ENCODE measurements around the gene CFAP77. TPM values are rescaled to one million over a fixed set of nuclear protein-coding genes. Genes with fewer than 3 reads are reported as not detected.

Gene CFAP77
- total and polyA plus RNA-seq, 4 donors = 4.9 to 12.8 (median 6.2) TPM

GRCh38 chr9:132610661-132611060 lies 200.7 kb downstream of the CFAP77 start:
- Histone ChIP-seq H3K9ac (ENCODE audit: insufficient read depth in 1 of 2, low read length in 2 of 2) (no peak overlapping the region), H3K27me3 (ENCODE audit: control insufficient read depth in 3 of 3, insufficient read depth in 3 of 3, low read length in 2 of 3) (no peaks in the 10 kb centered on the region), H3K4me1 (ENCODE audit: control insufficient read depth in 5 of 5, insufficient read depth in 5 of 5, low read length in 5 of 5) (peaks cover 0 to 21% (median 0%) of the 10 kb centered on the region in 5 donors), H3K9me3 (ENCODE audit: control insufficient read depth in 4 of 4, insufficient read depth in 3 of 4, low read length in 3 of 4) (no peaks in the 10 kb centered on the region), H3K27ac (ENCODE audit: low read depth in 1 of 2, low read length in 1 of 2) (no peak overlapping the region), H3K36me3 (ENCODE audit: control insufficient read depth in 4 of 4, insufficient read depth in 4 of 4, low read length in 4 of 4) (peaks cover 19 to 47% (median 30%) of the 10 kb centered on the region in 4 donors), H3K4me3 (no peak overlapping the region)
- ATAC-seq (ENCODE audit: insufficient read depth, low FRiP score) (no peak), DNase-seq (no peak)
- WGBS, 2 donors = 88 to 93% methylated on average over 12 of the region's 12 CpGs
- TF ChIP-seq, protein P1, sequence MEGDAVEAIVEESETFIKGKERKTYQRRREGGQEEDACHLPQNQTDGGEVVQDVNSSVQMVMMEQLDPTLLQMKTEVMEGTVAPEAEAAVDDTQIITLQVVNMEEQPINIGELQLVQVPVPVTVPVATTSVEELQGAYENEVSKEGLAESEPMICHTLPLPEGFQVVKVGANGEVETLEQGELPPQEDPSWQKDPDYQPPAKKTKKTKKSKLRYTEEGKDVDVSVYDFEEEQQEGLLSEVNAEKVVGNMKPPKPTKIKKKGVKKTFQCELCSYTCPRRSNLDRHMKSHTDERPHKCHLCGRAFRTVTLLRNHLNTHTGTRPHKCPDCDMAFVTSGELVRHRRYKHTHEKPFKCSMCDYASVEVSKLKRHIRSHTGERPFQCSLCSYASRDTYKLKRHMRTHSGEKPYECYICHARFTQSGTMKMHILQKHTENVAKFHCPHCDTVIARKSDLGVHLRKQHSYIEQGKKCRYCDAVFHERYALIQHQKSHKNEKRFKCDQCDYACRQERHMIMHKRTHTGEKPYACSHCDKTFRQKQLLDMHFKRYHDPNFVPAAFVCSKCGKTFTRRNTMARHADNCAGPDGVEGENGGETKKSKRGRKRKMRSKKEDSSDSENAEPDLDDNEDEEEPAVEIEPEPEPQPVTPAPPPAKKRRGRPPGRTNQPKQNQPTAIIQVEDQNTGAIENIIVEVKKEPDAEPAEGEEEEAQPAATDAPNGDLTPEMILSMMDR (IDR thresholded peaks at IDR 0.05; ENCODE audit: control extremely low read depth, extremely low read depth) = no peak

DNA sequence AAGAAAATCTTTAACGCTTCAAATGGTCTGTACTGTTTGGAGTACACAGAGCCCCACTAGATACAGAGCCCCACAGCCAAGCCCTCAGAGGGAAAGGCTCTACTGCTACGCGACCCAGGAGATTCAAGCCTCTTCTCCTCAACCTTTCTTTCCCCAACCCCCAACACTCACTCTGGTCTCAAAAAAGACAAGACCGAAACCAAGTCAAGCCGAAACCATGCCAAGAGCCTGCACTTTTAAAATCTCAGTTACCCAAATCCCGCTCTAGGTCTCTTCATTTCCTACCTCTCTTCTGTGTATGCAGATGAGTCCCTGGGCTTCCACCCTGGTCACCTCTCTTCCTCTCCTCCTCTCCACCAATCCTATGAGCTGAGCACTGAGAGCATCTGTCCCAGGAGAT lies 204.3 kb downstream of the CFAP77 start:
- H3K36me3 ChIP-seq (ENCODE audit: control insufficient read depth in 4 of 4, insufficient read depth in 4 of 4, low read length in 4 of 4) = peaks cover 19 to 47% (median 35%) of the 10 kb centered on the region in 4 donors
- H3K4me1 ChIP-seq (ENCODE audit: control insufficient read depth in 5 of 5, insufficient read depth in 5 of 5, low read length in 5 of 5) = peaks cover 0 to 11% (median 0%) of the 10 kb centered on the region in 5 donors
- H3K9me3 ChIP-seq (ENCODE audit: control insufficient read depth in 4 of 4, insufficient read depth in 3 of 4, low read length in 3 of 4) = peaks cover 0 to 1% (median 0%) of the 10 kb centered on the region in 4 donors
- ATAC-seq (ENCODE audit: insufficient read depth, low FRiP score) = no peak
- no peak overlapping the region for H3K9ac ChIP-seq (ENCODE audit: insufficient read depth in 1 of 2, low read length in 2 of 2)
- H3K27ac ChIP-seq (ENCODE audit: low read depth in 1 of 2, low read length in 1 of 2) = no peak overlapping the region
- no peak for DNase-seq
- WGBS, 2 donors = 82 to 88% methylated on average over 6 of the region's 6 CpGs
- no peaks in the 10 kb centered on the region for H3K27me3 ChIP-seq (ENCODE audit: control insufficient read depth in 3 of 3, insufficient read depth in 3 of 3, low read length in 2 of 3)
- TF ChIP-seq, protein P1 (IDR thresholded peaks at IDR 0.05; ENCODE audit: control extremely low read depth, extremely low read depth) = no peak
- no peak overlapping the region for H3K4me3 ChIP-seq

DNA sequence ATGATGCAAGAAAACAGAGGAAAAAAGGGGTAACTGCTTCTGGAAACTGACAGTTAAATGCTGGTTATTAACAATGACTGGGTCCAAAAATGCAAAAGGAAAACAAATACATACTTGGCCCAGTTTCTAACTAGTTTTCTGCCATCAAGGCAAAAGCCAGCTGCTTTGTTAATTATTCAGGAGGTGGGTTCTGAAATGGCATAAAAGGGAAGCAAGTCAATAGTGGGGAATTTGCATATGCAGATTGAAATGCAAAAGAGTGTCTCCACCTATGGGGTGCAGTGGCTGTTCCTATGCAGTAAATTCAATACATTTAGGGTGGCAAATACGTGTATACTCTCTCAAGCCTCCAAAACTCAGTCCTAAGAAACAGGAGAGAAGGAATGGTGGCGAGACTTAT lies 205.8 kb downstream of the CFAP77 start:
- 90 to 94% methylated on average over 2 of the region's 2 CpGs for WGBS, 2 donors
- H3K36me3 ChIP-seq (ENCODE audit: control insufficient read depth in 4 of 4, insufficient read depth in 4 of 4, low read length in 4 of 4) = peaks cover 13 to 41% (median 30%) of the 10 kb centered on the region in 4 donors

More for the DNA sequence above, 205.8 kb downstream of the CFAP77 start:
- Histone ChIP-seq H3K9ac (ENCODE audit: insufficient read depth in 1 of 2, low read length in 2 of 2) (no peak overlapping the region), H3K4me3 (no peak overlapping the region), H3K27ac (ENCODE audit: low read depth in 1 of 2, low read length in 1 of 2) (no peak overlapping the region), H3K27me3 (ENCODE audit: control insufficient read depth in 3 of 3, insufficient read depth in 3 of 3, low read length in 2 of 3) (no peaks in the 10 kb centered on the region), H3K4me1 (ENCODE audit: control insufficient read depth in 5 of 5, insufficient read depth in 5 of 5, low read length in 5 of 5) (peaks cover 0 to 11% (median 0%) of the 10 kb centered on the region in 5 donors), H3K9me3 (ENCODE audit: control insufficient read depth in 4 of 4, insufficient read depth in 3 of 4, low read length in 3 of 4) (peaks cover 0 to 1% (median 0%) of the 10 kb centered on the region in 4 donors)
- peak in 2 of 3 donors; percentile 51 to 61 for DNase-seq
- no peak for ATAC-seq (ENCODE audit: insufficient read depth, low FRiP score)
- TF ChIP-seq, protein P1 (IDR thresholded peaks at IDR 0.05; ENCODE audit: control extremely low read depth, extremely low read depth) = no peak

All from lung (tissue), 12 donors.